A549 (cell line): ENCODE results near the gene TDRD12.

Experiments used
- EHF ChIP-seq: fragments of 250-450 bp; sonication (Bioruptor Pico); IDR thresholded peaks from 2 replicates; pipeline ENCODE4 v1.5.0; 2020; ENCODE audit warnings: mild to moderate bottlenecking
- HOXA7 ChIP-seq: fragments of 250-450 bp; sonication (Bioruptor Pico); IDR thresholded peaks from 2 replicates; pipeline ENCODE4 v1.5.0; 2020; ENCODE audit warnings: mild to moderate bottlenecking, moderate library complexity
- KDM1A ChIP-seq: fragments of 200-600 bp; sonication (generic); IDR thresholded peaks from 2 replicates; pipeline ENCODE4 v1.6.1; 2016; ENCODE audit warnings: low read depth, mild to moderate bottlenecking
- PHF8 ChIP-seq: fragments of 200-600 bp; sonication (generic); IDR thresholded peaks from 2 replicates; pipeline ENCODE4 v1.6.1; 2016; ENCODE audit warnings: low read depth, mild to moderate bottlenecking, antibody characterized with exemption, moderate library complexity, borderline replicate concordance
- POLR2A ChIP-seq: IDR thresholded peaks from 2 replicates; pipeline ENCODE4 v1.6.1; 2012; ENCODE audit warnings: mild to moderate bottlenecking, low read length
- RCOR1 ChIP-seq: fragments of 150-350 bp; IDR thresholded peaks from 2 replicates; pipeline ENCODE4 v1.6.1; 2014; ENCODE audit warnings: antibody characterized with exemption, low read length, low read depth
- TF ChIP-seq, protein P1 (sequence below): fragments of >200 bp; sonication (Bioruptor Twin); formaldehyde crosslinking; IDR thresholded peaks from 3 replicates; pipeline ENCODE4 v1.5.1; 2016
- TF ChIP-seq, protein P2 (sequence below): IDR thresholded peaks from 2 replicates; pipeline ENCODE4 v1.6.1; 2012

GRCh38 chr19:32744555-32745325 is 25.2 kb downstream of the TDRD12 start:
- TF ChIP-seq, protein P1, sequence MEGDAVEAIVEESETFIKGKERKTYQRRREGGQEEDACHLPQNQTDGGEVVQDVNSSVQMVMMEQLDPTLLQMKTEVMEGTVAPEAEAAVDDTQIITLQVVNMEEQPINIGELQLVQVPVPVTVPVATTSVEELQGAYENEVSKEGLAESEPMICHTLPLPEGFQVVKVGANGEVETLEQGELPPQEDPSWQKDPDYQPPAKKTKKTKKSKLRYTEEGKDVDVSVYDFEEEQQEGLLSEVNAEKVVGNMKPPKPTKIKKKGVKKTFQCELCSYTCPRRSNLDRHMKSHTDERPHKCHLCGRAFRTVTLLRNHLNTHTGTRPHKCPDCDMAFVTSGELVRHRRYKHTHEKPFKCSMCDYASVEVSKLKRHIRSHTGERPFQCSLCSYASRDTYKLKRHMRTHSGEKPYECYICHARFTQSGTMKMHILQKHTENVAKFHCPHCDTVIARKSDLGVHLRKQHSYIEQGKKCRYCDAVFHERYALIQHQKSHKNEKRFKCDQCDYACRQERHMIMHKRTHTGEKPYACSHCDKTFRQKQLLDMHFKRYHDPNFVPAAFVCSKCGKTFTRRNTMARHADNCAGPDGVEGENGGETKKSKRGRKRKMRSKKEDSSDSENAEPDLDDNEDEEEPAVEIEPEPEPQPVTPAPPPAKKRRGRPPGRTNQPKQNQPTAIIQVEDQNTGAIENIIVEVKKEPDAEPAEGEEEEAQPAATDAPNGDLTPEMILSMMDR: no peak
- no peak for TF ChIP-seq POLR2A
- no peak for TF ChIP-seq PHF8
- TF ChIP-seq, protein P2, sequence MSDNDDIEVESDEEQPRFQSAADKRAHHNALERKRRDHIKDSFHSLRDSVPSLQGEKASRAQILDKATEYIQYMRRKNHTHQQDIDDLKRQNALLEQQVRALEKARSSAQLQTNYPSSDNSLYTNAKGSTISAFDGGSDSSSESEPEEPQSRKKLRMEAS: no peak
- no peak for TF ChIP-seq EHF (CRISPR knock-in tag)
- TF ChIP-seq HOXA7 (CRISPR knock-in tag): no peak
- no peak for TF ChIP-seq RCOR1
- TF ChIP-seq KDM1A: no peak
